Lower leg skin (tissue), 4 donors: ENCODE data around the gene GALNT18. TPM values are rescaled to one million over a fixed set of nuclear protein-coding genes. Genes with fewer than 3 reads are reported as not detected.

Source experiments
- DNase-seq, 2 donors: peaks; one replicate each; pipeline ENCODE4 v3.0.0-alpha.2; 2019; ENCODE audit warnings: low spot score in 2 of 2
- H3K4me3 ChIP-seq: fragments of 200-600 bp; sonication (generic); 2 replicates; pipeline ENCODE4 v1.5.1; 2017; ENCODE audit warnings: mild to moderate bottlenecking, low read depth; ENCODE audit not compliant: poor library complexity, severe bottlenecking
- POLR2A ChIP-seq, 2 donors: fragments of 450-650 bp; IDR thresholded peaks; one replicate each; pipeline ENCODE4 v1.6.1; 2016 to 2017; ENCODE audit warnings: antibody characterized with exemption in 2 of 2, mild to moderate bottlenecking in 1 of 2, moderate library complexity in 1 of 2
- WGBS, 2 donors: methylation state at CpG; one replicate each; pipeline ENCODE4 v1.1.5; 2018; 5-methylcytosine and 5-hydroxymethylcytosine counted together
- intact Hi-C: fragments of 100-400 bp; cut with DNase I; formaldehyde crosslinking; loops from one replicate; pipeline ENCODE4 v1.15.0; 2023; ENCODE audit warnings: low total_unique reads
- total RNA-seq, 4 donors: library from RNA; depleted of rRNA; stranded (reverse); fragments of >200 nt; gene quantifications; one replicate each; pipeline ENCODE4 v1.1.0, GENCODE V29; 2016
- TF ChIP-seq, protein P1 (sequence below), 3 donors: fragments of 450-650 bp; IDR thresholded peaks; one replicate each; pipeline ENCODE4 v1.5.1; 2016; ENCODE audit warnings: antibody characterized with exemption in 3 of 3, mild to moderate bottlenecking in 3 of 3, moderate library complexity in 2 of 3

GALNT18 gene
- total RNA-seq, 4 donors from 2014 or later = 11.5 to 33.0 (median 17.7) TPM

DNA sequence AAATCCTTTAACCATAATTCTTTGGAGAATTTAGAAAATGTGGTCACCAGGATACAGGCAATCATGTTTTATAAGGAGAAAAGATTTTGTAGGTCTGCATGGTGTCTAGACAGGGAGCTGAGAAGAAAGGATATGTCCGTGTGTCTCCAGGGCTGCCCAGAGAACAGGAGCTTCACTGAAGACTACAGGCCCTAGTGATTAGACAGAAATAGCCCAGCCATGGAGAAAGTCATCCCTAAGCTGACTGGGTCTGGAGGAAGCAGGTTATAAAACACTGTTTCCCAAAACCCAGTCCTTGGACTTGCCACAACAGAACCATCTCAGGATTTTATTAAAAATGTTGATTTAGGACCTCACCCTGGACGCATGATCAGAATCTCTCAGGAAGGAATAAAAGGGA lies 84.4 kb downstream of the GALNT18 start:
- TF ChIP-seq, protein P1, sequence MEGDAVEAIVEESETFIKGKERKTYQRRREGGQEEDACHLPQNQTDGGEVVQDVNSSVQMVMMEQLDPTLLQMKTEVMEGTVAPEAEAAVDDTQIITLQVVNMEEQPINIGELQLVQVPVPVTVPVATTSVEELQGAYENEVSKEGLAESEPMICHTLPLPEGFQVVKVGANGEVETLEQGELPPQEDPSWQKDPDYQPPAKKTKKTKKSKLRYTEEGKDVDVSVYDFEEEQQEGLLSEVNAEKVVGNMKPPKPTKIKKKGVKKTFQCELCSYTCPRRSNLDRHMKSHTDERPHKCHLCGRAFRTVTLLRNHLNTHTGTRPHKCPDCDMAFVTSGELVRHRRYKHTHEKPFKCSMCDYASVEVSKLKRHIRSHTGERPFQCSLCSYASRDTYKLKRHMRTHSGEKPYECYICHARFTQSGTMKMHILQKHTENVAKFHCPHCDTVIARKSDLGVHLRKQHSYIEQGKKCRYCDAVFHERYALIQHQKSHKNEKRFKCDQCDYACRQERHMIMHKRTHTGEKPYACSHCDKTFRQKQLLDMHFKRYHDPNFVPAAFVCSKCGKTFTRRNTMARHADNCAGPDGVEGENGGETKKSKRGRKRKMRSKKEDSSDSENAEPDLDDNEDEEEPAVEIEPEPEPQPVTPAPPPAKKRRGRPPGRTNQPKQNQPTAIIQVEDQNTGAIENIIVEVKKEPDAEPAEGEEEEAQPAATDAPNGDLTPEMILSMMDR (IDR thresholded peaks at IDR 0.05) = no peak
- no peak for TF ChIP-seq POLR2A (IDR thresholded peaks at IDR 0.05)
- WGBS, 2 donors = 72 to 79% methylated on average over 2 of the region's 2 CpGs
- DNase-seq = no peak
- intact Hi-C loops = no loop called here
- no peak overlapping the region for H3K4me3 ChIP-seq

DNA sequence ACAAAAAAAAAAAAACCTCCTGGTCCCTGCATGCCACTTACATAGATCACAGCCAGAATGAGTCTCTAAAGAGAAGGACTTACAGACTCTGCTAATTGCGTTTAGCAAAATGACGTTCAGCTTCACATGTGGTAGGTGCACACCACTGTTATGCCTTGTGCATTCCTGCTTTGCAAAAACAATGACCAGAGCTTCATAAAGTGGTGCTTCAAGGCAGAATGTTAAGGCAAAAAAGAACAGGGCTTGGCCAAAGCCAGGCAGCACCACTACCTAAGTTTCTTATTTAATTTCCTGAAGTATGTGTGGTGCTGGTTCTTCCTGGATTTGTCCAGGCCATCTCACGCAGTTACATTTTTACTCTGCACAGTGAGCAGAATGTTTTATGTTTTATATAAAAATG lies 85.2 kb downstream of the GALNT18 start:
- no peak for DNase-seq
- TF ChIP-seq, protein P1 (IDR thresholded peaks at IDR 0.05) = no peak
- TF ChIP-seq POLR2A (IDR thresholded peaks at IDR 0.05) = no peak
- intact Hi-C loops = no loop called here
- WGBS, 2 donors = 85 to 94% methylated on average over 3 of the region's 3 CpGs
- H3K4me3 ChIP-seq = no peak overlapping the region

DNA sequence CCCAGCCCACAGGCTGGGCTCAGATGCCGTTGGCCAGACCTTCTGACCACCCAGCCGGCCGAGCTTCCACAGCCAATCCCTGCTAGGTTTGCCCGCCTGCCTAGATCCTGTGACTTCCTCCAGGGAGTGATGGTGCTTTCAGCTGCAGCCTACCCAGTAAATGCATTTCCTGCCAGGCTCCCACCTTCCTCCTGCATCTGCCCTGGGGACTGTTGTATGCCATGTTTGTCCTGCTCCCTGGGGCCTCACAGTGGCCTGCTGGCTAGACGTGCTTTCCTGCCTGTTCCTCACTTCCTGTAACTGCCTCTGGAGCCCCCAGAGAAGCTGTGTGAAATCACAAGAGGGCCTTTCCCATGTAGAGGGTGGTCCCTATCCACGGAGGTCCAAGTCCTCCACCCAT lies 86.2 kb downstream of the GALNT18 start:
- intact Hi-C loops = no loop called here
- TF ChIP-seq POLR2A (IDR thresholded peaks at IDR 0.05) = no peak
- TF ChIP-seq, protein P1 (IDR thresholded peaks at IDR 0.05) = no peak
- 69 to 87% methylated on average over 6 of the region's 6 CpGs for WGBS, 2 donors
- H3K4me3 ChIP-seq = no peak overlapping the region
- no peak for DNase-seq

DNA sequence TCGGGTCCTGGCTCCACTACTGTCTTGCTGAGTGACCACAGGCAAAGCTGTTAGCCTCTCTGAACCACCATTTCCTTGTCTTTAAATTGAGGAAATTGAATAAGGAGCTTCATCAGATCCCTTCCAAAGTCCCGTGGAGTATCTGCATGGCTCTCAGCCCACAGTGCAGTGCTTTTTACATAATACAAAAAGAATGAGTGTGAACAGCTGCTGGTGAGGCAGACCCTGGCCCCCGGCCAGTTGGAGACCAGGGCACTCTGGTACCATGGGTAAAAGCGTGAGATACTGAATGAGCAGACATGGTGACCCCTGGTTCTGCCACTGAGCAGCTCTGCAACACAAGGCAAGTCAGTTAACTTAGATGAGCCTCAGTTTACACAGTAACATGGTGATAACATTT lies 86.8 kb downstream of the GALNT18 start:
- no peak for TF ChIP-seq POLR2A (IDR thresholded peaks at IDR 0.05)
- TF ChIP-seq, protein P1 (IDR thresholded peaks at IDR 0.05) = no peak
- intact Hi-C loops = no loop called here
- DNase-seq = no peak
- H3K4me3 ChIP-seq = no peak overlapping the region
- 50 to 57% methylated on average over 4 of the region's 4 CpGs for WGBS, 2 donors

GRCh38 chr11:11533751-11534150 lies 88.1 kb downstream of the GALNT18 start:
- TF ChIP-seq POLR2A (IDR thresholded peaks at IDR 0.05) = no peak
- TF ChIP-seq, protein P1 (IDR thresholded peaks at IDR 0.05) = no peak
- intact Hi-C loops = no loop called here
- H3K4me3 ChIP-seq = no peak overlapping the region
- DNase-seq = no peak
- 79 to 84% methylated on average over 7 of the region's 7 CpGs for WGBS, 2 donors

DNA sequence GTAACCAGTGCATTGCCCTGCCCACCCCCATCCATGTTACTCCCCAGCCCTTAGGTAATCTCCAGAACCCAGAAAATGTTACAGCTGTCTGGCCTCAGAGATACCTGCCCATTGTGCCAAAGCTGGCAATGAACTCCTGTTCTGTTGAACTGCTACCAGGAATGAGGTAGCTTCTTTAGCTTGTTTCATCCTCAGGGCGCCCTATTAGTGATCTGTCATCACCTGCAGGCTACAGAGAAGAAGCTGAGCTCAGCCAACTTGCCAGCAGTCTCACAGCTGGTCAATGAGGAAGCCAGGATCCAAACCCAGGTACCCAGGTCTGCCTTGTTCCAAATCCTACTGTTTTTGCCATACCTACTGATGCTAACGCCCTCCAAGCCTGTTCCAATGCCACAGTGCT lies 88.7 kb downstream of the GALNT18 start:
- TF ChIP-seq, protein P1 (IDR thresholded peaks at IDR 0.05) = no peak
- no peak for TF ChIP-seq POLR2A (IDR thresholded peaks at IDR 0.05)
- intact Hi-C loops = no loop called here
- WGBS, 2 donors = 63 to 71% methylated on average over 2 of the region's 2 CpGs
- DNase-seq = no peak
- H3K4me3 ChIP-seq = no peak overlapping the region
